Measurements from ENCODE around the gene PIP4K2A. TPM values are rescaled to one million over a fixed set of nuclear protein-coding genes. Genes with fewer than 3 reads are reported as not detected.

The PIP4K2A gene
- total RNA-seq, 3 donors from 2014 or later = 15.1 to 36.6 (median 33.1) TPM

DNA sequence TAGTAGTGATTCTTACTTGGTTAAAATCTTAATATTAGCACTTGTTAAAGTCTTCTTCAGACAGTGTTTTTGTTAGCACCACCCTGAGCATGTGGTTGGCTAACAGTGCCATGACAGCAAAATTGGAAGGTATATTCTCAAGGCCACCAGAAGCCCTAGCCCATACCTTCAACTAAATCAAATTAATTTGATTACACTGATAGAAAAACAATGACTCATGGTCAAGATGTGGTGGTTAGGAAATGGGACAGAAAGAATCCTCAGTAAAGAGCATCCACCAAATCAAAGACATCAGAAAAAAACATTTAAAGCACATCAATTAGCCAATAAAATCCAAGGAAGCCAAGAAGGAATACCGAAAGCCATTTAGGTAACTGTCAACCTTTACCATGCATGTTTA, 75.5 kb downstream of the PIP4K2A start:
- H3K4me1 ChIP-seq = no peaks in the 10 kb centered on the region
- no peak for DNase-seq (ENCODE audit: low spot score in 2 of 2)
- no peaks in the 10 kb centered on the region for H3K9me3 ChIP-seq
- H3K27me3 ChIP-seq = no peaks in the 10 kb centered on the region
- no peak overlapping the region for H3K27ac ChIP-seq
- TF ChIP-seq POLR2AphosphoS5 (IDR thresholded peaks at IDR 0.05) = no peak
- no peak for TF ChIP-seq POLR2A (IDR thresholded peaks at IDR 0.05)
- no peak for TF ChIP-seq CTCF (IDR thresholded peaks at IDR 0.05)
- no peaks in the 10 kb centered on the region for H3K36me3 ChIP-seq
- H3K4me3 ChIP-seq = no peak overlapping the region
- intact Hi-C loops (cut with DNase I; ENCODE audit: low total_unique reads) = no loop called here

DNA sequence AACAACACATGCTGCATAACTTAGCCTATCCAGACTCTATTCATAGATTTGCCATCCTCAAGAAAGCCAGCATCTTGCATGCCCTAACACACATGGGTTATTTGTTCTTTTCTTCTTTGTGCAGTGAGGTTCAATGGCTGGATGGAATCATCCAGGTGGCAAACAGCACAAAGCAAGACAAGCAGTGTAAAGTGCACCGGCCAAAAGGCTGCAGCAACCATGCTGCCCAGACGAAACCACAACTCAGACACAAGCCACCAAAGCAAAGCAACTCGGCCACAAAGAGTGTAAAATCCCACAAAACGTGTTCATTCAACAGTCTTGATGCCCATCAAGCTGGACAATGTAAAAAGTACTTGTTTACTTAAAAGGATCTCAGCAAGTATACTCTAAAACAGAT, 76.9 kb downstream of the PIP4K2A start:
- no peak overlapping the region for H3K27ac ChIP-seq
- TF ChIP-seq POLR2A (IDR thresholded peaks at IDR 0.05) (no peak), CTCF (IDR thresholded peaks at IDR 0.05) (no peak), POLR2AphosphoS5 (IDR thresholded peaks at IDR 0.05) (no peak)
- no peaks in the 10 kb centered on the region for H3K4me1 ChIP-seq
- no peaks in the 10 kb centered on the region for H3K36me3 ChIP-seq
- no peak overlapping the region for H3K4me3 ChIP-seq
- no peaks in the 10 kb centered on the region for H3K27me3 ChIP-seq
- intact Hi-C loops (cut with DNase I; ENCODE audit: low total_unique reads) = no loop called here
- H3K9me3 ChIP-seq = no peaks in the 10 kb centered on the region
- no peak for DNase-seq (ENCODE audit: low spot score in 2 of 2)

- TF ChIP-seq POLR2A (IDR thresholded peaks at IDR 0.05) = no peak
- DNase-seq (ENCODE audit: low spot score in 2 of 2) = no peak
- Histone ChIP-seq H3K36me3 (no peaks in the 10 kb centered on the region), H3K27me3 (no peaks in the 10 kb centered on the region), H3K27ac (no peak overlapping the region), H3K4me1 (no peaks in the 10 kb centered on the region), H3K9me3 (no peaks in the 10 kb centered on the region), H3K4me3 (no peak overlapping the region)
- intact Hi-C loops (cut with DNase I; ENCODE audit: low total_unique reads) = no loop called here
These were observed 78.7 kb downstream of the PIP4K2A start for GRCh38 chr10:22635650-22636049.

DNA sequence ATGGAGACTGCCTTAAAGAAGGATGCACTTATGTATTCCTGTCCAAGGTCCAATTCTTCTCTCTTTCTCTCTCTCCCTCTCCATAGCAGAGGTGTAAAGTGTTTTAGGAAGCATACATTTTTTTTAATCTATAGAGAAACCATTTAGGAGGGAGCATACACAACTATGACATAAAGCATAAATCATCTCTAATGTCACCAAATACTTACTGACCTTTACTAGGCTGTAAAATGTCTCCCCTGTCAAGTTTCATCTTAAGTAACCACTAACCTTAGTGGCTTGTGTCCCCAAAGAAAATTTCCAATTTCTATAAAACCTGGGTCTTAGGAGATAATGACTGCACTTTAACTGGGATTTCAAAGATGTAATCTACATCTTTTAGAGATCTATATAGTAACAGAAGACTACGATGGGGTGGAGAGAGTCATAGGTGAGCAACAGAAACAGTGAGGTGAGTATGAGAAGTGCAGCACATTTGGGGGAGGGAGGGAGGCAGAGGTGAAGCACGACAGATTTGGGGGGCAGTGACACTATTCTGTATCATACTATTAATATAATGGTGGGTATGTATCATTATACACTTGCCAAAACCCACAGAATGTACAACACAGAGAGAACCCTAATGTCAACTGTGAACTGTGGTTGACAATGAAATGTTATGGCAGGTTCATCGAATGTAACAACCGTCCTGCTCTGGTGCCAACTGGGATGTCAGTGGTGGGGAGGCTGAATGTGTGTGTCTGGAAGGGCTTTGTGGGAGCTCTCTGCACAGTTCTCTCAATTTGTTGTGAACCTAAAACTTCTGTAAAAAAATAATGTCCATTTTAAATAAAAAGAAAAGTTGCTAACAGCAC, 79.5 kb downstream of the PIP4K2A start:
- Histone ChIP-seq H3K27me3 (no peaks in the 10 kb centered on the region), H3K36me3 (no peaks in the 10 kb centered on the region), H3K4me1 (no peaks in the 10 kb centered on the region), H3K9me3 (no peaks in the 10 kb centered on the region), H3K4me3 (no peak overlapping the region), H3K27ac (peak overlapping the region in 1 of 2 donors; percentile 68)
- no peak for DNase-seq (ENCODE audit: low spot score in 2 of 2)
- no peak for TF ChIP-seq POLR2AphosphoS5 (IDR thresholded peaks at IDR 0.05)
- no peak for TF ChIP-seq POLR2A (IDR thresholded peaks at IDR 0.05)
- TF ChIP-seq CTCF (IDR thresholded peaks at IDR 0.05) = no peak
- intact Hi-C loops (cut with DNase I; ENCODE audit: low total_unique reads) = no loop called here

DNA sequence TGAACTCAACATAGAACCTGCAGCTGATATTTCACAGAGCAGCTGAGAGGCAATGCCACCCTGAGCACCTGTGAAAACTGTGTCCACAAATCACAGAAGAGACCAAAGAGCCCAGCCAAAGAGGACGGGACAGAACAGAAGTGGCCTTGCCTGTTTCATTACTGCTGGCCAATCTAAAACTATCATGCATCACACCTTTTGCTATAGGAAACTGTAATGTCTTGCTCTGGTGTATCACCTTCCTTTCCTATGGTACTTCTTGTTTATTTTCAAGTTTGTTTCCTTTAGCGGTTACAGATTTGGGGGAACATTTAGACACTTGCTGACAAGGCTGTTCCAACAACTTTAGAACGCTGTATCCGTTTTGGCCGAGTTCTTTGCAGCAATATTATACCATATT, 80.3 kb downstream of the PIP4K2A start:
- intact Hi-C loops (cut with DNase I; ENCODE audit: low total_unique reads) = no loop called here
- Histone ChIP-seq H3K27me3 (no peaks in the 10 kb centered on the region), H3K36me3 (no peaks in the 10 kb centered on the region), H3K9me3 (no peaks in the 10 kb centered on the region), H3K4me1 (no peaks in the 10 kb centered on the region), H3K27ac (peak overlapping the region; percentile 68 to 81), H3K4me3 (no peak overlapping the region)
- DNase-seq (ENCODE audit: low spot score in 2 of 2) = no peak
- TF ChIP-seq CTCF (IDR thresholded peaks at IDR 0.05) (no peak), POLR2A (IDR thresholded peaks at IDR 0.05) (no peak), POLR2AphosphoS5 (IDR thresholded peaks at IDR 0.05) (no peak)

All from breast epithelium (tissue), 4 donors.